Trophoblast cell (in vitro differentiated cells and primary cell): ENCODE data around the gene DHRS3. TPM values are rescaled to one million over a fixed set of nuclear protein-coding genes. Genes with fewer than 3 reads are reported as not detected.

Experiments
- DNase-seq, 2 donors: peaks; one replicate each; pipeline ENCODE4 v3.0.0-alpha.2; 2016
- H2AFZ ChIP-seq: 2 replicates; pipeline ENCODE4 v1.6.1; 2013; ENCODE audit warnings: low read length, moderate library complexity, mild to moderate bottlenecking; ENCODE audit not compliant: insufficient read depth, poor library complexity
- H2AK5ac ChIP-seq: 2 replicates; pipeline ENCODE4 v1.6.1; 2013; ENCODE audit warnings: mild to moderate bottlenecking, low read length
- H2BK120ac ChIP-seq: 2 replicates; pipeline ENCODE4 v1.6.1; 2013; ENCODE audit warnings: low read length, mild to moderate bottlenecking, moderate library complexity; ENCODE audit not compliant: insufficient read depth, poor library complexity
- H2BK12ac ChIP-seq: 2 replicates; pipeline ENCODE4 v1.6.1; 2013; ENCODE audit warnings: mild to moderate bottlenecking, low read length, moderate library complexity
- H2BK5ac ChIP-seq: 2 replicates; pipeline ENCODE4 v1.6.1; 2013; ENCODE audit warnings: low read length, low read depth, moderate library complexity, mild to moderate bottlenecking; ENCODE audit not compliant: poor library complexity
- H3K14ac ChIP-seq: 2 replicates; pipeline ENCODE4 v1.6.1; 2013; ENCODE audit warnings: mild to moderate bottlenecking, low read length
- H3K18ac ChIP-seq: 2 replicates; pipeline ENCODE4 v1.6.1; 2013; ENCODE audit warnings: mild to moderate bottlenecking, low read length
- H3K23ac ChIP-seq: 2 replicates; pipeline ENCODE4 v1.6.1; 2013; ENCODE audit warnings: low read length
- H3K27ac ChIP-seq: 2 replicates; pipeline ENCODE4 v1.5.1; 2013; ENCODE audit warnings: low read depth, mild to moderate bottlenecking, inconsistent platforms, low read length, moderate library complexity
- H3K27me3 ChIP-seq: 2 replicates; pipeline ENCODE4 v1.6.1; 2013; ENCODE audit warnings: inconsistent platforms, mild to moderate bottlenecking, low read length, moderate library complexity; ENCODE audit not compliant: insufficient read depth
- H3K36me3 ChIP-seq, 2 experiments: 1 replicate in 1 of 2; 2 replicates in 1 of 2; pipeline ENCODE4 v1.6.1; 2013; ENCODE audit warnings: low read length in 2 of 2, mild to moderate bottlenecking in 2 of 2, moderate library complexity in 1 of 2; ENCODE audit not compliant: insufficient read depth in 2 of 2, control insufficient read depth in 1 of 2
- H3K4ac ChIP-seq: 2 replicates; pipeline ENCODE4 v1.6.1; 2013; ENCODE audit warnings: low read depth, mild to moderate bottlenecking, low read length, moderate library complexity
- H3K4me1 ChIP-seq, 2 experiments: 1 replicate in 1 of 2; 2 replicates in 1 of 2; pipeline ENCODE4 v1.6.1; 2013; ENCODE audit warnings: low read length in 2 of 2, mild to moderate bottlenecking in 2 of 2, moderate library complexity in 1 of 2; ENCODE audit not compliant: insufficient read depth in 2 of 2, control insufficient read depth in 1 of 2
- H3K4me2 ChIP-seq: 2 replicates; pipeline ENCODE4 v1.6.1; 2013; ENCODE audit warnings: inconsistent platforms, mild to moderate bottlenecking, low read length, moderate library complexity
- H3K4me3 ChIP-seq: 2 replicates; pipeline ENCODE4 v1.5.1; 2013; ENCODE audit warnings: mild to moderate bottlenecking, low read depth, low read length, inconsistent platforms
- H3K79me1 ChIP-seq: one replicate; pipeline ENCODE4 v1.6.1; 2013; ENCODE audit warnings: low read length
- H3K79me2 ChIP-seq: 2 replicates; pipeline ENCODE4 v1.6.1; 2013; ENCODE audit warnings: low read length, mild to moderate bottlenecking; ENCODE audit not compliant: control insufficient read depth, insufficient read depth, poor library complexity
- H3K9ac ChIP-seq: 2 replicates; pipeline ENCODE4 v1.6.1; 2013; ENCODE audit warnings: mild to moderate bottlenecking, low read length
- H3K9me3 ChIP-seq: 2 replicates; pipeline ENCODE4 v1.6.1; 2013; ENCODE audit warnings: low read depth, mild to moderate bottlenecking, control low read depth, inconsistent platforms, low read length; ENCODE audit not compliant: insufficient read depth
- H4K12ac ChIP-seq: 2 replicates; pipeline ENCODE4 v1.6.1; 2013; ENCODE audit warnings: low read depth, mild to moderate bottlenecking, low read length, moderate library complexity
- H4K8ac ChIP-seq: 2 replicates; pipeline ENCODE4 v1.6.1; 2013; ENCODE audit warnings: low read depth, mild to moderate bottlenecking, low read length, moderate library complexity
- H4K91ac ChIP-seq: one replicate; pipeline ENCODE4 v1.6.1; 2013; ENCODE audit warnings: low read depth, mild to moderate bottlenecking, low read length, moderate library complexity
- WGBS: extraction: QIAGEN DNeasy Blood & Tissue Kit; methylation state at CpG from one replicate; pipeline ENCODE4 v1.1.7; 2013; ENCODE audit warnings: missing lambda C conversion rate; ENCODE audit not compliant: insufficient read length, insufficient coverage; ENCODE audit errors: extremely low coverage; 5-methylcytosine and 5-hydroxymethylcytosine counted together
- polyA plus RNA-seq: library from polyadenylated mRNA; stranded (reverse); fragments of 200-250 nt; gene quantifications from 2 replicates; pipeline ENCODE4 v1.2.3, GENCODE V29; 2013

The DHRS3 gene
- 6.9 and 7.0 TPM in 2 replicates for polyA plus RNA-seq

GRCh38 chr1:12617901-12618660, at the start of gene DHRS3:
Gene DHRS3 (minus strand): TSS chr1:12618210. CDS start chr1:12617348, 862 bp downstream.
- peak within 1 kb of the TSS; percentile 96 for H3K27ac ChIP-seq
- no peaks in the 10 kb centered on the region for H3K36me3 ChIP-seq
- peak within 1 kb of the TSS; percentile 73 for H2BK12ac ChIP-seq
- peak within 1 kb of the TSS; percentile 94 for H2AFZ ChIP-seq
- peak within 1 kb of the TSS; percentile 79 for H3K4me3 ChIP-seq
- peaks cover 28% of the 10 kb centered on the region for H3K79me1 ChIP-seq
- H3K79me2 ChIP-seq: peaks cover 9% of the 10 kb centered on the region
- H3K27me3 ChIP-seq: no peaks in the 10 kb centered on the region
- peak within 1 kb of the TSS; percentile 21 for H4K12ac ChIP-seq
- H3K14ac ChIP-seq: peak within 1 kb of the TSS; percentile 81
- no CpG with 5 or more reads among the region's 69 CpGs for WGBS
- H3K23ac ChIP-seq: no peak within 1 kb of the TSS
- H2BK5ac ChIP-seq: peak within 1 kb of the TSS; percentile 93
- peak within 1 kb of the TSS; percentile 94 for H3K18ac ChIP-seq
- peak within 1 kb of the TSS; percentile 80 for H3K4ac ChIP-seq
- H3K9me3 ChIP-seq: no peaks in the 10 kb centered on the region
- peak within 1 kb of the TSS; percentile 97 for H3K4me2 ChIP-seq
- no peak within 1 kb of the TSS for H2AK5ac ChIP-seq
- DNase-seq: peak; percentile 77 to 84
- peak within 1 kb of the TSS; percentile 86 for H2BK120ac ChIP-seq
- peak within 1 kb of the TSS; percentile 79 for H3K9ac ChIP-seq
- peaks cover 21 to 28% of the 10 kb centered on the region in 2 experiments for H3K4me1 ChIP-seq
- peak within 1 kb of the TSS; percentile 89 for H4K91ac ChIP-seq
- peak within 1 kb of the TSS; percentile 72 for H4K8ac ChIP-seq

GRCh38 chr1:12666141-12666735, 48.2 kb upstream of the DHRS3 start:
- no peak overlapping the region for H3K14ac ChIP-seq
- no peak overlapping the region for H3K23ac ChIP-seq

DNA sequence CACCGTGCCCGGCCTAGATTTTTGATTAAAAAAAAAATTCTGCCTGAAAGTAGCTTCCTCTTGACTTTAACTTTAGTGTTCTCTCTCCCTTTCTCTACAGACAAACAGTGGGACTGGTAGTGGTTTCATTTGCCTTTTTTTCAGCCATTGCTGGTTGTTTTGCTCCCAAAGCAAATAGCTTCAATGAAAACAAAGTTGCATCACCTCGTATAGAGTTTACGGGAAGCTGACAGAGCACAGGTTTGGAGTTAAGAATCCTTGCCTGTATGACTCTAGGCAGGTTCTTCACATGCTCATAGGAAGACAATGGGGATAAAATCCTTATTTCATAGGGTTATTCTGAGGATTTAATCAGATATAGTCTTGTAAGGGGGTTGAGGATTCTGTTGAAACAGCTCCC, 47.5 kb upstream of the DHRS3 start:
- Histone ChIP-seq H3K4me1 (no peaks in the 10 kb centered on the region), H2BK12ac (no peak overlapping the region), H2BK120ac (no peak overlapping the region), H3K23ac (no peak overlapping the region), H3K4ac (no peak overlapping the region), H4K91ac (no peak overlapping the region), H3K4me3 (no peak overlapping the region), H3K4me2 (no peak overlapping the region), H4K12ac (no peak overlapping the region), H3K27ac (no peak overlapping the region), H3K36me3 (no peaks in the 10 kb centered on the region), H4K8ac (no peak overlapping the region), H3K14ac (no peak overlapping the region), H3K27me3 (no peaks in the 10 kb centered on the region), H2AFZ (no peak overlapping the region), H3K9me3 (no peaks in the 10 kb centered on the region), H3K79me2 (no peaks in the 10 kb centered on the region), H2AK5ac (no peak overlapping the region), H3K18ac (no peak overlapping the region), H2BK5ac (no peak overlapping the region), H3K79me1 (no peaks in the 10 kb centered on the region), H3K9ac (no peak overlapping the region)
- DNase-seq: no peak
- no CpG with 5 or more reads among the region's 4 CpGs for WGBS

More at GRCh38 chr1:12666141-12666735, 48.2 kb upstream of the DHRS3 start:
- Histone ChIP-seq H2AFZ (no peak overlapping the region), H2BK12ac (no peak overlapping the region), H3K27me3 (no peaks in the 10 kb centered on the region), H2AK5ac (no peak overlapping the region), H3K9ac (no peak overlapping the region), H3K4ac (no peak overlapping the region), H4K12ac (no peak overlapping the region), H3K4me1 (no peaks in the 10 kb centered on the region), H3K79me2 (no peaks in the 10 kb centered on the region), H3K9me3 (no peaks in the 10 kb centered on the region), H3K36me3 (no peaks in the 10 kb centered on the region), H4K91ac (no peak overlapping the region), H3K79me1 (no peaks in the 10 kb centered on the region), H3K27ac (no peak overlapping the region), H3K18ac (no peak overlapping the region), H3K4me3 (no peak overlapping the region), H4K8ac (no peak overlapping the region), H3K4me2 (no peak overlapping the region), H2BK5ac (no peak overlapping the region), H2BK120ac (no peak overlapping the region)
- WGBS: no CpG with 5 or more reads among the region's 15 CpGs
- no peak for DNase-seq

GRCh38 chr1:12662556-12662955, 44.5 kb upstream of the DHRS3 start:
- Histone ChIP-seq H3K23ac (no peak overlapping the region), H4K8ac (no peak overlapping the region), H4K12ac (no peak overlapping the region), H3K79me2 (no peaks in the 10 kb centered on the region), H3K14ac (no peak overlapping the region), H3K9ac (no peak overlapping the region), H3K27me3 (no peaks in the 10 kb centered on the region), H3K36me3 (no peaks in the 10 kb centered on the region), H3K18ac (no peak overlapping the region), H3K4me2 (no peak overlapping the region), H2AK5ac (no peak overlapping the region), H3K9me3 (no peaks in the 10 kb centered on the region), H2BK12ac (no peak overlapping the region), H3K4me1 (no peaks in the 10 kb centered on the region), H3K79me1 (no peaks in the 10 kb centered on the region), H2BK120ac (no peak overlapping the region), H2AFZ (no peak overlapping the region), H3K4ac (no peak overlapping the region), H4K91ac (no peak overlapping the region), H2BK5ac (no peak overlapping the region), H3K27ac (no peak overlapping the region), H3K4me3 (no peak overlapping the region)
- no CpG with 5 or more reads among the region's 1 CpG for WGBS
- DNase-seq: no peak
